ENCODE data around the gene C9orf153.

Gene C9orf153

GRCh38 chr9:86177995-86178394 is 81.5 kb downstream of the C9orf153 start:
- in situ Hi-C loops (cut with MboI; ENCODE audit: low sequenced_read_pairs, unreplicated experiment), result no loop called here

GRCh38 chr9:86176468-86176867 is 83.0 kb downstream of the C9orf153 start:
- TF ChIP-seq CTCF (IDR thresholded peaks at IDR 0.05; ENCODE audit: borderline replicate concordance, control extremely low read depth, extremely low read depth, insufficient read depth, missing control alignments), result no peak
- in situ Hi-C loops (cut with MboI; ENCODE audit: low sequenced_read_pairs, unreplicated experiment), result no loop called here
- no peak for DNase-seq (ENCODE audit: low spot score)

More at GRCh38 chr9:86177995-86178394, 81.5 kb downstream of the C9orf153 start:
- no peak for DNase-seq (ENCODE audit: low spot score)
- TF ChIP-seq CTCF (IDR thresholded peaks at IDR 0.05; ENCODE audit: borderline replicate concordance, control extremely low read depth, extremely low read depth, insufficient read depth, missing control alignments), result no peak

- in situ Hi-C loops (cut with MboI; ENCODE audit: low sequenced_read_pairs, unreplicated experiment), result no loop called here
These were observed 83.6 kb downstream of the C9orf153 start for GRCh38 chr9:86175743-86176456.

GRCh38 chr9:86175223-86175622 is 84.2 kb downstream of the C9orf153 start:
- peak; percentile 35 for DNase-seq (ENCODE audit: low spot score)
- in situ Hi-C loops (cut with MboI; ENCODE audit: low sequenced_read_pairs, unreplicated experiment), result no loop called here
- TF ChIP-seq CTCF (IDR thresholded peaks at IDR 0.05; ENCODE audit: borderline replicate concordance, control extremely low read depth, extremely low read depth, insufficient read depth, missing control alignments), result no peak

More at GRCh38 chr9:86175743-86176456, 83.6 kb downstream of the C9orf153 start:
- no peak for DNase-seq (ENCODE audit: low spot score)
- TF ChIP-seq CTCF (IDR thresholded peaks at IDR 0.05; ENCODE audit: borderline replicate concordance, control extremely low read depth, extremely low read depth, insufficient read depth, missing control alignments), result no peak
